Astrocyte (in vitro differentiated cells and primary cell): ENCODE data around the gene SRF. TPM values are rescaled to one million over a fixed set of nuclear protein-coding genes. Genes with fewer than 3 reads are reported as not detected.

Experiments
- DNase-seq: peaks from one replicate; pipeline ENCODE4 v3.0.0-alpha.2; 2010; ENCODE audit warnings: low read depth
- FAIRE-seq: peaks from 2 replicates; lab custom pipeline; 2011; peaks lifted over from hg19 to GRCh38; lab: Jason Lieb, UNC
- H2AFZ ChIP-seq: 2 replicates; pipeline ENCODE4 v1.6.0; 2012; ENCODE audit warnings: low read depth, low read length, inconsistent platforms
- H3K27ac ChIP-seq: 2 replicates; pipeline ENCODE4 v1.5.1; 2011; ENCODE audit warnings: low read depth, low read length, inconsistent platforms
- H3K27me3 ChIP-seq: 2 replicates; pipeline ENCODE4 v1.6.0; 2011; ENCODE audit warnings: low read length, inconsistent platforms; ENCODE audit not compliant: insufficient read depth
- H3K36me3 ChIP-seq: 2 replicates; pipeline ENCODE4 v1.5.1; 2011; ENCODE audit warnings: low read length, inconsistent platforms; ENCODE audit not compliant: insufficient read depth
- H3K4me1 ChIP-seq: 2 replicates; pipeline ENCODE4 v1.5.1; 2011; ENCODE audit warnings: low read length, inconsistent platforms; ENCODE audit not compliant: insufficient read depth
- H3K4me2 ChIP-seq: 2 replicates; pipeline ENCODE4 v1.6.0; 2012; ENCODE audit warnings: low read length, inconsistent platforms
- H3K4me3 ChIP-seq: 2 replicates; pipeline ENCODE4 v1.5.1; 2011; ENCODE audit warnings: low read depth, mild to moderate bottlenecking, low read length, inconsistent platforms; ENCODE audit not compliant: insufficient read depth
- H3K79me2 ChIP-seq: 2 replicates; pipeline ENCODE4 v1.6.0; 2012; ENCODE audit warnings: mild to moderate bottlenecking, low read length, inconsistent platforms; ENCODE audit not compliant: insufficient read depth
- H3K9ac ChIP-seq: 2 replicates; pipeline ENCODE4 v1.6.0; 2012; ENCODE audit warnings: mild to moderate bottlenecking, low read length, inconsistent platforms
- H3K9me3 ChIP-seq: 2 replicates; pipeline ENCODE4 v1.5.1; 2012; ENCODE audit warnings: low read depth, mild to moderate bottlenecking, low read length, inconsistent platforms; ENCODE audit not compliant: insufficient read depth
- H4K20me1 ChIP-seq: 2 replicates; pipeline ENCODE4 v1.6.0; 2012; ENCODE audit warnings: low read length, inconsistent platforms; ENCODE audit not compliant: insufficient read depth
- H3K27ac Mint-ChIP-seq: one replicate; pipeline ENCODE4 v1.8.0; 2021; ENCODE audit warnings: mild to moderate bottlenecking, mixed read lengths; ENCODE audit not compliant: unreplicated experiment
- H3K27me3 Mint-ChIP-seq: one replicate; pipeline ENCODE4 v1.8.0; 2021; ENCODE audit warnings: low read depth, mixed read lengths; ENCODE audit not compliant: unreplicated experiment
- H3K36me3 Mint-ChIP-seq: one replicate; pipeline ENCODE4 v1.8.0; 2021; ENCODE audit warnings: low read depth, mixed read lengths; ENCODE audit not compliant: unreplicated experiment
- H3K4me1 Mint-ChIP-seq: one replicate; pipeline ENCODE4 v1.8.0; 2021; ENCODE audit warnings: low read depth, mixed read lengths; ENCODE audit not compliant: unreplicated experiment
- H3K4me3 Mint-ChIP-seq: one replicate; pipeline ENCODE4 v1.8.0; 2021; ENCODE audit warnings: mild to moderate bottlenecking, moderate library complexity, mixed read lengths; ENCODE audit not compliant: unreplicated experiment
- H3K9me3 Mint-ChIP-seq: one replicate; pipeline ENCODE4 v1.8.0; 2021; ENCODE audit warnings: mild to moderate bottlenecking, mixed read lengths; ENCODE audit not compliant: unreplicated experiment
- CTCF ChIP-seq: IDR thresholded peaks from 2 replicates; pipeline ENCODE4 v1.5.1; 2011; ENCODE audit warnings: low read depth, mild to moderate bottlenecking, inconsistent platforms, low read length, moderate library complexity; ENCODE audit not compliant: insufficient read depth
- EZH2 ChIP-seq: IDR thresholded peaks from 2 replicates; pipeline ENCODE4 v1.6.1; 2012; ENCODE audit warnings: mild to moderate bottlenecking, low read length, inconsistent platforms; ENCODE audit not compliant: insufficient read depth
- total RNA-seq: library from RNA; stranded (reverse); gene quantifications from 2 replicates; pipeline ENCODE4 v1.2.1, GENCODE V29; 2021

Gene SRF
- total RNA-seq, 1 donor from 2014 or later, result 53.5 TPM

GRCh38 chr6:43186706-43187105 lies 15.6 kb downstream of the SRF start:
- H2AFZ ChIP-seq, result no peak overlapping the region
- no peaks in the 10 kb centered on the region for H3K9me3 Mint-ChIP-seq
- H3K27ac ChIP-seq, result no peak overlapping the region
- no peaks in the 10 kb centered on the region for H4K20me1 ChIP-seq
- no peak overlapping the region for H3K4me3 Mint-ChIP-seq
- peaks cover 22% of the 10 kb centered on the region for H3K36me3 Mint-ChIP-seq
- no peak for FAIRE-seq
- peaks cover 7% of the 10 kb centered on the region for H3K4me1 ChIP-seq
- no peak overlapping the region for H3K4me2 ChIP-seq
- no peaks in the 10 kb centered on the region for H3K27me3 Mint-ChIP-seq
- H3K9ac ChIP-seq, result no peak overlapping the region
- peaks cover 4% of the 10 kb centered on the region for H3K36me3 ChIP-seq
- DNase-seq, result no peak
- H3K9me3 ChIP-seq, result no peaks in the 10 kb centered on the region
- peaks cover 12% of the 10 kb centered on the region for H3K4me1 Mint-ChIP-seq
- no peaks in the 10 kb centered on the region for H3K79me2 ChIP-seq
- TF ChIP-seq EZH2 (no peak), CTCF (no peak)
- H3K4me3 ChIP-seq, result no peak overlapping the region
- no peak overlapping the region for H3K27ac Mint-ChIP-seq
- H3K27me3 ChIP-seq, result no peaks in the 10 kb centered on the region

GRCh38 chr6:43187821-43188220 lies 16.8 kb downstream of the SRF start:
- Mint-ChIP-seq H3K36me3 (peaks cover 26% of the 10 kb centered on the region), H3K27ac (no peak overlapping the region), H3K4me3 (no peak overlapping the region), H3K9me3 (no peaks in the 10 kb centered on the region), H3K27me3 (no peaks in the 10 kb centered on the region), H3K4me1 (peaks cover 6% of the 10 kb centered on the region)
- Histone ChIP-seq H4K20me1 (no peaks in the 10 kb centered on the region), H2AFZ (no peak overlapping the region), H3K9me3 (no peaks in the 10 kb centered on the region), H3K27ac (no peak overlapping the region), H3K4me2 (no peak overlapping the region), H3K27me3 (no peaks in the 10 kb centered on the region), H3K9ac (no peak overlapping the region), H3K4me1 (no peaks in the 10 kb centered on the region), H3K79me2 (no peaks in the 10 kb centered on the region), H3K36me3 (peaks cover 4% of the 10 kb centered on the region), H3K4me3 (no peak overlapping the region)
- TF ChIP-seq EZH2, result no peak
- TF ChIP-seq CTCF, result no peak
- FAIRE-seq, result no peak
- no peak for DNase-seq

GRCh38 chr6:43188426-43188825 lies 17.4 kb downstream of the SRF start:
- no peaks in the 10 kb centered on the region for H3K9me3 Mint-ChIP-seq
- Histone ChIP-seq H3K36me3 (peaks cover 8% of the 10 kb centered on the region), H3K79me2 (no peaks in the 10 kb centered on the region), H3K9ac (no peak overlapping the region), H2AFZ (no peak overlapping the region), H3K27me3 (no peaks in the 10 kb centered on the region), H4K20me1 (no peaks in the 10 kb centered on the region), H3K27ac (no peak overlapping the region), H3K4me1 (no peaks in the 10 kb centered on the region), H3K4me2 (no peak overlapping the region), H3K4me3 (no peak overlapping the region), H3K9me3 (no peaks in the 10 kb centered on the region)
- FAIRE-seq (no peak), DNase-seq (no peak)
- H3K4me1 Mint-ChIP-seq, result peaks cover under 1% of the 10 kb centered on the region
- H3K27me3 Mint-ChIP-seq, result no peaks in the 10 kb centered on the region
- H3K36me3 Mint-ChIP-seq, result peaks cover 30% of the 10 kb centered on the region
- no peak overlapping the region for H3K27ac Mint-ChIP-seq
- no peak overlapping the region for H3K4me3 Mint-ChIP-seq
- TF ChIP-seq EZH2 (no peak), CTCF (no peak)
